Measurements from ENCODE around the gene SMAD3.

GRCh38 chr15:67090297-67091070 is 25.1 kb downstream of the SMAD3 start:
- TF ChIP-seq YY1 (IDR thresholded peaks at IDR 0.05; ENCODE audit: insufficient read depth, insufficient read length) = no peak
- no peak for TF ChIP-seq ZNF274 (IDR thresholded peaks at IDR 0.05; ENCODE audit: low read depth, low read length)
